B cell (primary cell): ENCODE data around the gene REM2.

Experiments used
- EZH2 ChIP-seq: IDR thresholded peaks from 2 replicates; pipeline ENCODE4 v1.6.1; 2012; ENCODE audit warnings: borderline replicate concordance, low read depth, mild to moderate bottlenecking, moderate library complexity, low read length; ENCODE audit not compliant: insufficient read depth, poor library complexity, severe bottlenecking
- TF ChIP-seq, protein P1 (sequence below): fragments of 200-600 bp; IDR thresholded peaks from one replicate; pipeline ENCODE4 v1.8.0; 2022; ENCODE audit warnings: antibody characterized with exemption, mild to moderate bottlenecking

GRCh38 chr14:22915886-22916521, 33.0 kb downstream of the REM2 start:
- TF ChIP-seq, protein P1, sequence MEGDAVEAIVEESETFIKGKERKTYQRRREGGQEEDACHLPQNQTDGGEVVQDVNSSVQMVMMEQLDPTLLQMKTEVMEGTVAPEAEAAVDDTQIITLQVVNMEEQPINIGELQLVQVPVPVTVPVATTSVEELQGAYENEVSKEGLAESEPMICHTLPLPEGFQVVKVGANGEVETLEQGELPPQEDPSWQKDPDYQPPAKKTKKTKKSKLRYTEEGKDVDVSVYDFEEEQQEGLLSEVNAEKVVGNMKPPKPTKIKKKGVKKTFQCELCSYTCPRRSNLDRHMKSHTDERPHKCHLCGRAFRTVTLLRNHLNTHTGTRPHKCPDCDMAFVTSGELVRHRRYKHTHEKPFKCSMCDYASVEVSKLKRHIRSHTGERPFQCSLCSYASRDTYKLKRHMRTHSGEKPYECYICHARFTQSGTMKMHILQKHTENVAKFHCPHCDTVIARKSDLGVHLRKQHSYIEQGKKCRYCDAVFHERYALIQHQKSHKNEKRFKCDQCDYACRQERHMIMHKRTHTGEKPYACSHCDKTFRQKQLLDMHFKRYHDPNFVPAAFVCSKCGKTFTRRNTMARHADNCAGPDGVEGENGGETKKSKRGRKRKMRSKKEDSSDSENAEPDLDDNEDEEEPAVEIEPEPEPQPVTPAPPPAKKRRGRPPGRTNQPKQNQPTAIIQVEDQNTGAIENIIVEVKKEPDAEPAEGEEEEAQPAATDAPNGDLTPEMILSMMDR, result no peak
- no peak for TF ChIP-seq EZH2
